A549 (cell line): ENCODE results near the gene C10orf88. TPM values are rescaled to one million over a fixed set of nuclear protein-coding genes. Genes with fewer than 3 reads are reported as not detected.

Source experiments
- ATAC-seq, 2 experiments: fragments of 200-7000 bp in 1 of 2; fragments of >200 bp in 1 of 2; cut with Nextera tagmentation in 1 of 2; cut with Tn5 transposase in 1 of 2; 3 replicates each; pipeline versions ENCODE4 v1.8.0 to v1.9.1; 2018 to 2020; ENCODE audit warnings: mild to moderate bottlenecking in 1 of 2, moderate library complexity in 1 of 2
- CTCF ChIA-PET: fragments of 300-600 bp; sonication (Branson Sonifier 250); formaldehyde crosslinking; extraction: SDS; loops from one replicate; lab custom pipeline; 2021; ENCODE audit warnings: antibody characterized with exemption, inconsistent platforms; lab: Yijun Ruan, JAX
- POLR2A ChIA-PET: fragments of 350-600 bp; formaldehyde crosslinking; extraction: SDS; loops from one replicate; lab custom pipeline; 2021; ENCODE audit warnings: antibody characterized with exemption, inconsistent platforms; lab: Yijun Ruan, JAX
- DNase-seq, 2 experiments: peaks; one replicate each; pipeline versions ENCODE4 v3.0.0 to v3.0.0-alpha.2; 2011 to 2016; ENCODE audit warnings: low read depth in 1 of 2, low spot score in 1 of 2
- FAIRE-seq: peaks from 2 replicates; lab custom pipeline; 2011; peaks lifted over from hg19 to GRCh38; lab: Jason Lieb, UNC
- H3K27ac ChIP-seq, 2 experiments: fragments of >200 bp; sonication (Bioruptor Twin); formaldehyde crosslinking; 3 replicates each; pipeline ENCODE4 v1.5.1; 2016 to 2017
- H3K4me1 ChIP-seq: fragments of >200 bp; sonication (Bioruptor Twin); formaldehyde crosslinking; 3 replicates; pipeline ENCODE4 v1.6.1; 2016
- H3K4me2 ChIP-seq: fragments of >200 bp; sonication (Bioruptor Twin); formaldehyde crosslinking; 3 replicates; pipeline ENCODE4 v1.6.1; 2016
- H3K4me3 ChIP-seq: fragments of >200 bp; sonication (Bioruptor Twin); formaldehyde crosslinking; 3 replicates; pipeline ENCODE4 v1.5.1; 2016
- H3K9me3 ChIP-seq: fragments of >200 bp; sonication (Bioruptor Twin); formaldehyde crosslinking; 3 replicates; pipeline ENCODE4 v1.6.1; 2016
- BHLHE40 ChIP-seq: IDR thresholded peaks from 2 replicates; pipeline ENCODE4 v1.6.1; 2012; ENCODE audit warnings: low read depth, low read length, inconsistent platforms
- CEBPB ChIP-seq, 2 experiments: fragments of >200 bp in 1 of 2; sonication (Bioruptor Twin) in 1 of 2; formaldehyde crosslinking in 1 of 2; IDR thresholded peaks; 2 replicates each; pipeline ENCODE4 v1.6.1; 2012 to 2016
- CHD2 ChIP-seq: fragments of 150-350 bp; IDR thresholded peaks from 2 replicates; pipeline ENCODE4 v1.6.1; 2014; ENCODE audit warnings: low read length; ENCODE audit not compliant: partially characterized antibody
- FOSB ChIP-seq: fragments of 250-450 bp; sonication (Bioruptor Pico); IDR thresholded peaks from 2 replicates; pipeline ENCODE4 v1.5.0; 2020; ENCODE audit warnings: mild to moderate bottlenecking, moderate library complexity
- FOSL2 ChIP-seq, 2 experiments: fragments of 450-650 bp in 1 of 2; fragments of >200 bp in 1 of 2; sonication (Bioruptor Twin) in 1 of 2; formaldehyde crosslinking; IDR thresholded peaks; 2 replicates each; pipeline versions ENCODE4 v1.5.0 to v1.6.1; 2016 to 2020; ENCODE audit warnings: mild to moderate bottlenecking in 1 of 2, moderate library complexity in 1 of 2
- HDAC2 ChIP-seq: fragments of 200-600 bp; sonication (generic); IDR thresholded peaks from 2 replicates; pipeline ENCODE4 v1.6.1; 2016
- HEYL ChIP-seq: fragments of 250-450 bp; sonication (Bioruptor Pico); IDR thresholded peaks from 2 replicates; pipeline ENCODE4 v1.8.0; 2021; ENCODE audit warnings: mild to moderate bottlenecking, moderate library complexity
- KDM1A ChIP-seq: fragments of 200-600 bp; sonication (generic); IDR thresholded peaks from 2 replicates; pipeline ENCODE4 v1.6.1; 2016; ENCODE audit warnings: low read depth, mild to moderate bottlenecking
- MAFK ChIP-seq: fragments of 450-650 bp; IDR thresholded peaks from 2 replicates; pipeline ENCODE4 v1.6.1; 2014; ENCODE audit not compliant: partially characterized antibody
- MAZ ChIP-seq: fragments of 150-350 bp; IDR thresholded peaks from 2 replicates; pipeline ENCODE4 v1.6.1; 2014; ENCODE audit warnings: antibody characterized with exemption, low read depth, low read length, borderline replicate concordance
- NFE2L2 ChIP-seq: fragments of 150-350 bp; conservative IDR thresholded peaks from 2 replicates; pipeline ENCODE4 v1.6.1; 2014; ENCODE audit warnings: low read length
- NR3C1 ChIP-seq: fragments of >200 bp; sonication (Bioruptor Twin); formaldehyde crosslinking; IDR thresholded peaks from 3 replicates; pipeline ENCODE4 v1.6.1; 2017
- POLR2AphosphoS2 ChIP-seq: conservative IDR thresholded peaks from 2 replicates; pipeline ENCODE4 v1.6.1; 2012; ENCODE audit warnings: low read length, improper control_type of control experiment, inconsistent platforms
- RCOR1 ChIP-seq: fragments of 150-350 bp; IDR thresholded peaks from 2 replicates; pipeline ENCODE4 v1.6.1; 2014; ENCODE audit warnings: antibody characterized with exemption, low read length, low read depth
- SMC3 ChIP-seq: fragments of >200 bp; sonication (Bioruptor Twin); formaldehyde crosslinking; IDR thresholded peaks from 3 replicates; pipeline ENCODE4 v1.6.1; 2018; ENCODE audit warnings: inconsistent platforms
- ZC3H11A ChIP-seq: fragments of 450-650 bp; IDR thresholded peaks from 2 replicates; pipeline ENCODE4 v1.6.1; 2014; ENCODE audit warnings: antibody characterized with exemption, mild to moderate bottlenecking
- WGBS: methylation state at CpG from one replicate; pipeline ENCODE4 v1.1.6; 2017; ENCODE audit errors: missing lambda C conversion rate; 5-methylcytosine and 5-hydroxymethylcytosine counted together
- polyA plus RNA-seq, 4 experiments: library from polyadenylated mRNA; depleted of rRNA in 3 of 4; stranded (reverse); fragments of >200 nt; fragmentation: RNase III in 1 of 4; extraction: RNeasy Plus Mini Kit Qiagen cat#74134 plus additional on column Dnase treatment in 1 of 4; gene quantifications; 2 replicates in 3 of 4; 3 replicates in 1 of 4; pipeline ENCODE4 v1.2.3, GENCODE V29; 2011 to 2017
- TF ChIP-seq, protein P1 (sequence below): fragments of 250-450 bp; sonication (Bioruptor Pico); IDR thresholded peaks from 2 replicates; pipeline ENCODE4 v1.5.0; 2020; ENCODE audit warnings: low read depth, mild to moderate bottlenecking, moderate library complexity
- TF ChIP-seq, protein P2 (sequence below): IDR thresholded peaks from 2 replicates; pipeline ENCODE4 v1.6.1; 2012

The C10orf88 gene
- polyA plus RNA-seq, 2 of the 4 experiments (the other 2 are of a cell fraction) = 11.0 to 11.9 TPM

DNA sequence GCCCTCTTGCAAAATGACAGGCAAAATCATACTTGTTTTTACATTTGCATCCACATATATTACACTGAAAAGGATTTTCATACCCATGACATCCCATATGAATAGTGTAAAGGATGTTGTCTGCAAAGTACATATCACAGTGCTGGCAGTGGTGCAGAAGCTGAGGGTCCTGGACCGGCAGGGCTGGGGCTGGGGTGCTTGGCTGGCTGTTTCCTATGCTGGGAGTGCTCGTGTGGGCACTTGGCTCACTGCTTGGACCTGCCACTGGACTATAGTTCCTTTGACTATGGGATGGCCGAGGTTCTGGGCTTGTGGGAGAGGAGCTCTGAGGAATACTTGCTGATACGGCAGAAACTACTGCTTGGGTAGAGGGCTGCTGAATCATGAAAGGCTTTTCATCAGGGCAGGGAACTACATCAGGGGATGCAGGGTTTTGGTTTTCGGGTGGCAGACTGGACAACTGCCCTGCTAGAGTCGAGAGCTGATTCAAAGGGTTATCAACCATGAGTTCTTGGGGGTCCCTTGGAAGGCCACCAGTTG, 39.8 kb upstream of the C10orf88 start:
- POLR2A ChIA-PET = interaction anchor here (0.8 kb wide), 1 partner anchor 13 kb away, joined by 3 read pairs; the partner anchor contains the start of gene PSTK

DNA sequence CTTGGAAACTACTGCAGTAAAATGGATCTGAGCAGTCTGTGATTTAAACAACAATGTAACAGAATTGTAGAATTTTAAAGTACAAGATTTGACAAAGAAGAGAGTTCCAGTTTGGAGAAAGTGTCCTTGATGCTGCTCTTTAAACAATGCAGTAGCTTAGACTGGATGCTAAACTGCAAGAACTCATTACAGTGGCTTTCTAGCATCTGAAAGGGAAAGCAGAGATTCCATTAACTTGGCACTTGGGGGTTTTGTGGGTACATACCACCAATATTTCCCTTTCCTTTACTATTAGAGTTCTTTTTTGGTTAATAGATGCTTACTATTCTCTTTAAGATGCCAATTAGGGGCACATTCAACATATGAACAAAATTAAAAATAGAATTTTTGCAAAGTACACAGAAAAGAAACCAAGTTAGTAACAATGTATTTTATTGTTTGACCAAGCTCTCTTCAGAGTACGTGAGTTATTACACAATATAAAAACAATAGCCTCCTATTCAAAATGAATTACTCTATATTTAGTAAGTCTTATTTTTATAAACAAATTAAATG, 38.1 kb upstream of the C10orf88 start:
- FAIRE-seq (no peak), ATAC-seq (no peak), DNase-seq (no peak)
- Histone ChIP-seq H3K4me3 (no peak overlapping the region), H3K27ac (no peak overlapping the region), H3K4me2 (no peak overlapping the region), H3K9me3 (no peaks in the 10 kb centered on the region), H3K4me1 (no peaks in the 10 kb centered on the region)
- CTCF ChIA-PET = no interaction called here
- TF ChIP-seq MAZ (no peak), HEYL (CRISPR knock-in tag) (no peak), POLR2AphosphoS2 (no peak)
- POLR2A ChIA-PET = interaction anchor here (3.0 kb wide), 1 partner anchor 12 kb away, joined by 12 read pairs; the partner anchor contains the start of gene PSTK
- WGBS = 79% methylated on average over 1 of the region's 1 CpG

More for the DNA sequence above, 39.8 kb upstream of the C10orf88 start:
- CTCF ChIA-PET = no interaction called here
- WGBS = 89% methylated on average over 6 of the region's 6 CpGs
- H3K4me2 ChIP-seq = no peak overlapping the region
- no peak overlapping the region for H3K27ac ChIP-seq
- H3K4me3 ChIP-seq = no peak overlapping the region
- no peaks in the 10 kb centered on the region for H3K4me1 ChIP-seq
- H3K9me3 ChIP-seq = no peaks in the 10 kb centered on the region
- no peak for DNase-seq
- FAIRE-seq = peak; percentile 79
- ATAC-seq = no peak
- no peak for TF ChIP-seq CHD2
- no peak for TF ChIP-seq BHLHE40
- peak; percentile 82 for TF ChIP-seq MAFK
- TF ChIP-seq, all 56 proteins: peak for 1

DNA sequence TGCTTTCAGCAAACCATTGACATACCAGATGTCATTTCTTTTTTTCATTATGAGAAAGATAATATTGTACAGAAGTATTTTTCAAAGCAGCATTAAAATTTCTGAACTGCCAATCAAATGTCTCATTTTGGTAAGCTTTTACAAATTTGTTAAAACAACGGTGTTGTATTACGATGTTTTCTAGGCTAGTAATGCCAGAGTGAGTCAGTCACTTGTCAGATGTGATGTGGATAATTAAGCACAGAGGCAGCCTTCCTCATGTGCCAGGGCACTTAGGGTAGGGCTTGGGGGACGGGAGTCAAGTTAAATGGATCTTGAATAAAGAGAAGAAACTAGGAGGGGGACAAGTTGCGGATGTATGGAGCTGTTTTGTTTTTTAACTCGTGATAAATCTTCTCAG, 36.3 kb upstream of the C10orf88 start:
- 71% methylated on average over 5 of the region's 5 CpGs for WGBS
- no peak overlapping the region for H3K27ac ChIP-seq
- DNase-seq = no peak
- no peaks in the 10 kb centered on the region for H3K4me1 ChIP-seq
- ATAC-seq = no peak
- no peak for TF ChIP-seq HDAC2
- CTCF ChIA-PET = interaction anchor here (1.2 to 2.4 kb wide), 3 partner anchors 9 to 18 kb away, joined by 3 to 21 read pairs (median 4); partner anchors contain the start of gene PSTK
- H3K4me3 ChIP-seq = no peak overlapping the region
- H3K9me3 ChIP-seq = no peaks in the 10 kb centered on the region
- no peak for FAIRE-seq
- no peak overlapping the region for H3K4me2 ChIP-seq
- POLR2A ChIA-PET = interaction anchor here (3.0 kb wide), 1 partner anchor 10 kb away, joined by 12 read pairs; the partner anchor contains the start of gene PSTK

DNA sequence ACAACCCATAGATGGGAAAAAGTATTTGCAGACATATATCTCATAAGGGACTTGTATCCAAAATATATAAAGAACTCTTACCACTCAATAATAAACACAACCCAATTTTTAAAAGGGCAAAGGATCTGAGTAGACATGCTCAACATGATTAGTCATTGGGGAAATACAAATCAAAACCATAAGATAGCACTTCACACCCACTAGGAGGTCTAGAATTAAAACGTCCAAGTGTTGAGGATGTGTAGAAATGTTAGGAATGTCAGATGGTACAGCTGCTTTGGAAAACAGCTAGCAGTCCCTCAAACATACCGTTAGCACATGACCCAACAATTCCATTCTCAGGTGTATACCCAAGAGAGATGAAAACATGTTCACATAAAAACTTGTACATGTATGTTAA, 34.5 kb upstream of the C10orf88 start:
- no peak for ATAC-seq
- ChIA-PET CTCF (interaction anchor here (0.9 to 2.4 kb wide), 2 partner anchors 8 to 17 kb away, joined by 3 to 21 read pairs; partner anchors contain the start of gene PSTK), POLR2A (no interaction called here)
- 55% methylated on average over 2 of the region's 2 CpGs for WGBS
- no peaks in the 10 kb centered on the region for H3K9me3 ChIP-seq
- no peak for FAIRE-seq
- no peak for DNase-seq
- no peaks in the 10 kb centered on the region for H3K4me1 ChIP-seq
- no peak overlapping the region for H3K4me3 ChIP-seq
- TF ChIP-seq NFE2L2 (no peak), FOSL2 (IDR thresholded peaks at IDR 0.05) (no peak), FOSL2 (CRISPR knock-in tag; IDR thresholded peaks at IDR 0.05) (no peak), RCOR1 (no peak), FOSB (no peak), SMC3 (no peak), MAZ (no peak), CEBPB (IDR thresholded peaks at IDR 0.05) (no peak)
- TF ChIP-seq, protein P1, sequence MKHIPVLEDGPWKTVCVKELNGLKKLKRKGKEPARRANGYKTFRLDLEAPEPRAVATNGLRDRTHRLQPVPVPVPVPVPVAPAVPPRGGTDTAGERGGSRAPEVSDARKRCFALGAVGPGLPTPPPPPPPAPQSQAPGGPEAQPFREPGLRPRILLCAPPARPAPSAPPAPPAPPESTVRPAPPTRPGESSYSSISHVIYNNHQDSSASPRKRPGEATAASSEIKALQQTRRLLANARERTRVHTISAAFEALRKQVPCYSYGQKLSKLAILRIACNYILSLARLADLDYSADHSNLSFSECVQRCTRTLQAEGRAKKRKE (CRISPR knock-in tag) = no peak
- H3K27ac ChIP-seq = no peak overlapping the region
- no peak overlapping the region for H3K4me2 ChIP-seq

DNA sequence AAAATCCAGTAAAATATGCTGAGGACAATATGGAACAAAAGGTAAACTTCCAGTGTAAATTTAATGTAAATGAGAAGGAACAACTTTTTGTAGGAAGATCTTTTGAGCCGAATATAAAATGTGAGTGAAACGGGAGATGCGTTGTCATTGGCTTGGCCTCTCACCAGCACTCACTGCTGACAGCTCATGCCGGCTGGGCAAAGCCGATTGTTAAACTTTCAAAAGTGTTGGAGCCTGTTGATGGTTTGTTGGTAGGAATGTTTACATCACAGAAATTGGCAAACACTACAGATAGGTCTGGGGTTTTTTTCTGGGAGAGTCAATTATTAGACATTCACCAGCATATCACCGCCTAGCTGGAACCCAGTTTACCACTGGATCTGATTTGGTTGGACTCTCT, 32.3 kb upstream of the C10orf88 start:
- no peak overlapping the region for H3K27ac ChIP-seq
- no peak for DNase-seq
- ATAC-seq = no peak
- H3K4me1 ChIP-seq = no peaks in the 10 kb centered on the region
- H3K4me2 ChIP-seq = no peak overlapping the region
- ChIA-PET POLR2A (interaction anchor here (1.3 kb wide), 1 partner anchor 22 kb away, joined by 3 read pairs; no protein-coding TSS in a partner anchor), CTCF (no interaction called here)
- FAIRE-seq = no peak
- WGBS = 91% methylated on average over 6 of the region's 6 CpGs
- no peak for TF ChIP-seq ZC3H11A
- TF ChIP-seq, protein P2, sequence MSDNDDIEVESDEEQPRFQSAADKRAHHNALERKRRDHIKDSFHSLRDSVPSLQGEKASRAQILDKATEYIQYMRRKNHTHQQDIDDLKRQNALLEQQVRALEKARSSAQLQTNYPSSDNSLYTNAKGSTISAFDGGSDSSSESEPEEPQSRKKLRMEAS = no peak
- no peak for TF ChIP-seq RCOR1
- no peak for TF ChIP-seq KDM1A
- no peak for TF ChIP-seq NR3C1
- TF ChIP-seq POLR2AphosphoS2 = no peak
- no peak for TF ChIP-seq MAZ
- no peak overlapping the region for H3K4me3 ChIP-seq
- no peaks in the 10 kb centered on the region for H3K9me3 ChIP-seq
